Measurements from ENCODE around the gene ZWILCH.

ZWILCH gene

GRCh38 chr15:66590435-66590834, 85.3 kb downstream of the ZWILCH start:
- no peaks in the 10 kb centered on the region for H3K36me3 ChIP-seq (ENCODE audit: insufficient read depth, low read length)

DNA sequence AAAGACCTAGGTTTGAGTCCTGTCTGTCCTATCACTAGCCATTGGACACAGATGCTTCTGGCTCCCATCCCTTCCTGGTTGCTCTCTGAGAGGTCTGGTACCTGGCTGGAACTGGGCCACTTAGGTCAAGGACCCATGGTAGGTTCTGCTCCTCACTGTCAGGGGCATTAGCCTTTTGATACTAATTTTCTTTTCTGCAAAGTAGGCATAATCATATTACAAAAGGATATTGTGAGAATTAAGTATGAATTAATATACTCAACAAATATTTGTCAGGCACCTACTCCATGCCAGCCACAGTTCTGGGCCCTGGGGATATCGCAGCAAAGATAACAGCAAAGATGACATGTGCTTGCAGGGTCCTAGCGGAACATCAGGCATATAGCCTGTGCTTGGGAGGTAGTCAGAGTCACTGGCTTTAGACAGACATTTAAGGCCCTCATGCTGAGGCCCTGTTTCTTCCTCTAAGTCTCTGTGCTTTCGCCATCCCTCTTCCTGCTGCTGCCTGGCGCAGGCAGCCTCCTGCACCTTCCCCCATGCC, 86.3 kb downstream of the ZWILCH start:
- Histone ChIP-seq H3K9ac (ENCODE audit: low read depth, low read length) (no peak overlapping the region), H3K9me3 (ENCODE audit: control insufficient read depth, insufficient read depth, low read length) (no peaks in the 10 kb centered on the region), H3K4me1 (ENCODE audit: insufficient read depth, low read length) (peaks cover 10% of the 10 kb centered on the region), H3K36me3 (ENCODE audit: insufficient read depth, low read length) (no peaks in the 10 kb centered on the region)

More at GRCh38 chr15:66590435-66590834, 85.3 kb downstream of the ZWILCH start:
- H3K4me1 ChIP-seq (ENCODE audit: insufficient read depth, low read length), result peaks cover 13% of the 10 kb centered on the region
- H3K9ac ChIP-seq (ENCODE audit: low read depth, low read length), result no peak overlapping the region
- H3K9me3 ChIP-seq (ENCODE audit: control insufficient read depth, insufficient read depth, low read length), result no peaks in the 10 kb centered on the region

GRCh38 chr15:66592505-66593218, 87.5 kb downstream of the ZWILCH start:
- Histone ChIP-seq H3K4me1 (ENCODE audit: insufficient read depth, low read length) (peaks cover 5% of the 10 kb centered on the region; the same call in 1 of the 2 replicates), H3K9ac (ENCODE audit: low read depth, low read length) (no peak overlapping the region), H3K36me3 (ENCODE audit: insufficient read depth, low read length) (no peaks in the 10 kb centered on the region), H3K9me3 (ENCODE audit: control insufficient read depth, insufficient read depth, low read length) (no peaks in the 10 kb centered on the region)

- Histone ChIP-seq H3K9ac (ENCODE audit: low read depth, low read length) (no peak overlapping the region), H3K9me3 (ENCODE audit: control insufficient read depth, insufficient read depth, low read length) (no peaks in the 10 kb centered on the region), H3K36me3 (ENCODE audit: insufficient read depth, low read length) (no peaks in the 10 kb centered on the region), H3K4me1 (ENCODE audit: insufficient read depth, low read length) (no peaks in the 10 kb centered on the region)
Observed at GRCh38 chr15:66593219-66593780, 88.2 kb downstream of the ZWILCH start.

DNA sequence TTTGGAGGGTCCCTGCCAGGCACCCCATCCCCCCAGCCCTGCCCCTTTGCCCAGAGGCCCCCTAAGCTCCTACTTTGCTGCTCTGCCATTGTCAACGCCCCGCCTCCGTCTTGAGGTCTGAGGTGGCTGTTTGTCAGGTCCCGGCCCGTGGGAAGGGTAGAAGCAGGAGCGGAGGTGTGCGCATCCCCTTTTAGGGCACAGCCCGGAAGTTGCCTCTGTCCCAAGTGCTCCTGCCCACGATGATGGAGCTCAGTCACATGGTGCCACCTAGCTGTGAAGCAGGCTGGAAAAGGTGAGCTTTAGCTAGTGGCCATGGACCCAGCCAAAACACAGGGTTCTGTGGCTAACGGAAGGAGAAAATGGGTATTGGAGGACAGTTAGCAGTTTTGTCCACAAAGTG, 89.2 kb downstream of the ZWILCH start:
- H3K9me3 ChIP-seq (ENCODE audit: control insufficient read depth, insufficient read depth, low read length), result no peaks in the 10 kb centered on the region
- H3K36me3 ChIP-seq (ENCODE audit: insufficient read depth, low read length), result no peaks in the 10 kb centered on the region
- H3K9ac ChIP-seq (ENCODE audit: low read depth, low read length), result no peak overlapping the region

DNA sequence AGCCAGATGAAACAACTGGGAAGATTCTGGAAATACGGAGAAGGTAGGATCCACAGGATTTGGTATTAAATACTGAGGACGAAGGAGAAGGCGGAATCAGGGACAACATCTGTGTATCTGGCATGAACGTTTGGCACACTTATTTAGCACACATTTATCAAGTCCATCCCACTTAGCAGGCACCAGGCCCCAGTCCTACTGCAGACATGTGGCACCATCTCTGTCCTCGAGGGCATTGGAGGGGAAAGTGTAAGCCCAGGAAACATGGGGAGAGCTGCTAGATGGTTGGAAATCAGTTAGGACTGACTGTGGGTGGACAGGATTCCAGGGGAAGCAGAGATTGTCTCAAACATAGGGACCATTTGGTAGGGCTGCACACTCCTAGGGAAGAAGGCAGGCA, 89.7 kb downstream of the ZWILCH start:
- no peak overlapping the region for H3K9ac ChIP-seq (ENCODE audit: low read depth, low read length)
- H3K4me1 ChIP-seq (ENCODE audit: insufficient read depth, low read length), result no peaks in the 10 kb centered on the region
- H3K36me3 ChIP-seq (ENCODE audit: insufficient read depth, low read length), result no peaks in the 10 kb centered on the region
- H3K9me3 ChIP-seq (ENCODE audit: control insufficient read depth, insufficient read depth, low read length), result no peaks in the 10 kb centered on the region

More for the DNA sequence above, 89.2 kb downstream of the ZWILCH start:
- no peaks in the 10 kb centered on the region for H3K4me1 ChIP-seq (ENCODE audit: insufficient read depth, low read length)

- H3K4me1 ChIP-seq (ENCODE audit: insufficient read depth, low read length), result no peaks in the 10 kb centered on the region
- H3K9ac ChIP-seq (ENCODE audit: low read depth, low read length), result no peak overlapping the region
- no peaks in the 10 kb centered on the region for H3K36me3 ChIP-seq (ENCODE audit: insufficient read depth, low read length)
- no peaks in the 10 kb centered on the region for H3K9me3 ChIP-seq (ENCODE audit: control insufficient read depth, insufficient read depth, low read length)
Observed at GRCh38 chr15:66595332-66595731, 90.2 kb downstream of the ZWILCH start.

DNA sequence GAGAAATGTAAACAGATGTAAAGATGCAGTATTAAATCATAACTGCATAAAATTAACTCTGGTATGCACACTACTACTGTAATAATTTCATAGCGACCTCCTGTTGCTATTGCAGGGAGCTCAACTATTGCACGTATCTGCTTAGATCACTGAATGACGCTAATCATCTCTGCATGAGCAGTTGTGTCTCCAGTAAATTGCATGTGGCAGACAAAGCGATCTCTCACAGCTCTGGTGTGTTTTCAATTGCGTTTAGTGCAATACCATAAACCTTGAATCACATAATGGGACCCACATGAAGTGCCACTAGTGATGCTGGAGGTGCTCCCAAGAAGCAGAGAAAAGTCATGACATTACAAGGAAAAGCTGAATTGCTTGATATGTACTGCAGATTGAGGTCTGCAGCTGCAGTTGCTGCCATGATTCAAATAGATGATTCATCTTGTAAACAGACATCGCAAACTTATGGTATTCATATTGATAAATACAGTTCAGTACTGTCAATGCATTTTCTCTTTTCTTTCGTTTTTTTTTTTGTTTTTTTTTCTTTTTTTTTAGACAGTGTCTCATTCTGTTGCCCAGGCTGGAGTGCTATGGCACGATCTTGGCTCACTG, 90.9 kb downstream of the ZWILCH start:
- no peaks in the 10 kb centered on the region for H3K4me1 ChIP-seq (ENCODE audit: insufficient read depth, low read length)
- no peak overlapping the region for H3K9ac ChIP-seq (ENCODE audit: low read depth, low read length)
- H3K36me3 ChIP-seq (ENCODE audit: insufficient read depth, low read length), result no peaks in the 10 kb centered on the region
- H3K9me3 ChIP-seq (ENCODE audit: control insufficient read depth, insufficient read depth, low read length), result no peaks in the 10 kb centered on the region

DNA sequence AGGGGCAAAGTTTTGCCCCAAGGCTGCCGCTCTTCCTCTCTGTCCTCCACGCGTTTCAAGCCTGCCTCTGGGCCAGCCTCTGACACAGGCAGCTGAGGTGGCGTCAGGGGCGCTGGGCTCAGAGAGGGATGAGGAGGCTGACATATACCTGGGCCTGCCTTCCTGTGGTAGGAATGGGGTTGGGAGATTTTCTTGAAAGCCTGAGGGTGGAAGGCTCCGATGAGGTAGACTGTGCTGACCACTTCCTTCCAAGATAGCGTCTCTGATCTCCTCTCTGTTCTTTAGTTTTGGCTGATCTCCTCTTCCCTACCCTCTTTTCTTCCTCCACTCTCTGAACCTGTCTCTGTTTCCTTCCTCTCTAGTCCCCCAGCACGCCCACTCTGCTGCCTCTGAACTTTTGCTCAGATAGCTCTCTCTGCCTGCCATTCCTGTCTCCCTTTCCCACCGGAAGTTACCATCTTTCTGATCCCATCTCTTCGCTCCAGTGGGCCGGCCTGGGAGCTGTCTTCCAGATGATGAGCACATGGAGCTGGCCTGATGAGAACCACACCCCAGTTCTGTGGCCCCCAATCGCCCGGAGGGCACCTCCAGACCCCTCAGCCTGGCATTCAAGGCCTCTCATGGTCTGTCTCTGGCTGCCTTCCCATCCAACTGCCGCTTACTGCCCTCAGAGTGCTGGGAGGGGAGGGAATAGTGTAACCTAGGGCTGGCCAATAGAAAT, 93.1 kb downstream of the ZWILCH start:
- Histone ChIP-seq H3K36me3 (ENCODE audit: insufficient read depth, low read length) (no peaks in the 10 kb centered on the region), H3K9me3 (ENCODE audit: control insufficient read depth, insufficient read depth, low read length) (no peaks in the 10 kb centered on the region), H3K4me1 (ENCODE audit: insufficient read depth, low read length) (no peaks in the 10 kb centered on the region), H3K9ac (ENCODE audit: low read depth, low read length) (no peak overlapping the region)

All from ES-I3 (cell line).